OCI-LY7 (cell line): ENCODE measurements around the gene CRIP1. TPM values are rescaled to one million over a fixed set of nuclear protein-coding genes. Genes with fewer than 3 reads are reported as not detected.

ENCODE experiments used
- BruUV-seq: library from RNA; stranded (reverse); fragments of 400-500 nt; replicated peaks from 2 replicates; lab custom pipeline; 2021; lab: Mats Ljungman, UMichigan
- CTCF ChIA-PET: fragments of 300-600 bp; sonication (Branson Sonifier 250); formaldehyde crosslinking; loops from one replicate; lab custom pipeline; 2022; ENCODE audit warnings: antibody characterized with exemption; ENCODE audit not compliant: unreplicated experiment; lab: Charles Lee
- POLR2A ChIA-PET: fragments of 300-600 bp; sonication (Branson Sonifier 250); formaldehyde crosslinking; loops from one replicate; lab custom pipeline; 2022; ENCODE audit warnings: antibody characterized with exemption; lab: Charles Lee
- DNase-seq: peaks from one replicate; pipeline ENCODE4 v3.0.0-alpha.2; 2015; ENCODE audit warnings: low spot score
- H2AFZ ChIP-seq: fragments of 200-600 bp; sonication (generic), shearing (Covaris generic); 2 replicates; pipeline ENCODE4 v1.6.1; 2014; ENCODE audit warnings: mild to moderate bottlenecking, antibody characterized with exemption, low read length, moderate library complexity
- H3K27ac ChIP-seq: fragments of 200-600 bp; sonication (generic); 2 replicates; pipeline ENCODE4 v1.5.1; 2014; ENCODE audit warnings: mixed run types, low read depth, mild to moderate bottlenecking, moderate library complexity, low read length, inconsistent platforms; ENCODE audit not compliant: poor library complexity, severe bottlenecking
- H3K36me3 ChIP-seq: fragments of 200-600 bp; sonication (generic); 2 replicates; pipeline ENCODE4 v1.6.1; 2014; ENCODE audit warnings: mild to moderate bottlenecking, antibody characterized with exemption, low read length, moderate library complexity, mixed read lengths; ENCODE audit not compliant: insufficient read depth
- H3K4me1 ChIP-seq: fragments of 200-600 bp; sonication (generic); 2 replicates; pipeline ENCODE4 v1.5.1; 2014; ENCODE audit warnings: mild to moderate bottlenecking, low read length; ENCODE audit not compliant: insufficient read depth, poor library complexity, severe bottlenecking
- H3K4me2 ChIP-seq: fragments of 200-600 bp; sonication (generic); 2 replicates; pipeline ENCODE4 v1.6.1; 2014; ENCODE audit warnings: mild to moderate bottlenecking, low read length
- H3K4me3 ChIP-seq: fragments of 200-600 bp; sonication (generic); 2 replicates; pipeline ENCODE4 v1.5.1; 2014; ENCODE audit warnings: mild to moderate bottlenecking, low read depth, low read length; ENCODE audit not compliant: poor library complexity, severe bottlenecking
- H3K79me2 ChIP-seq: fragments of 200-600 bp; sonication (generic); 2 replicates; pipeline ENCODE4 v1.6.1; 2016; ENCODE audit warnings: low read depth, mild to moderate bottlenecking, low read length, moderate library complexity, mixed read lengths; ENCODE audit not compliant: insufficient read depth
- H3K9me2 ChIP-seq: fragments of 200-600 bp; sonication (generic); 2 replicates; pipeline ENCODE4 v1.6.1; 2016; ENCODE audit warnings: mild to moderate bottlenecking, low read length, mixed read lengths; ENCODE audit not compliant: insufficient read depth
- H3K9me3 ChIP-seq: fragments of 200-600 bp; sonication (generic); 2 replicates; pipeline ENCODE4 v1.6.1; 2014; ENCODE audit warnings: mild to moderate bottlenecking, mixed run types, low read length, mixed read lengths
- H4K20me1 ChIP-seq: fragments of 200-600 bp; sonication (generic); 2 replicates; pipeline ENCODE4 v1.6.1; 2014; ENCODE audit warnings: mild to moderate bottlenecking, antibody characterized with exemption, low read length, moderate library complexity, mixed read lengths; ENCODE audit not compliant: insufficient read depth
- CTCF ChIP-seq: fragments of 200-600 bp; sonication (generic); conservative IDR thresholded peaks from 2 replicates; pipeline ENCODE4 v1.5.1; 2014; ENCODE audit warnings: mild to moderate bottlenecking, antibody characterized with exemption, low read length, moderate library complexity, mixed read lengths
- EZH2phosphoT487 ChIP-seq: fragments of 200-600 bp; sonication (generic); IDR thresholded peaks from 2 replicates; pipeline ENCODE4 v1.6.1; 2018; ENCODE audit warnings: low read depth, borderline replicate concordance, mild to moderate bottlenecking, mixed run types, antibody characterized with exemption, low read length, moderate library complexity, mixed read lengths
- intact Hi-C: fragments of 100-400 bp; cut with micrococcal nuclease; formaldehyde crosslinking; loops from one replicate; pipeline ENCODE4 v1.10.0; 2022; ENCODE audit not compliant: unreplicated experiment
- total RNA-seq, 2 experiments: library from RNA; depleted of rRNA in 1 of 2; stranded (reverse); fragments of >200 nt in 1 of 2; shearing (Covaris generic) in 1 of 2; gene quantifications; 2 replicates each; pipeline ENCODE4 v1.2.3, GENCODE V29; 2014 to 2022

Gene CRIP1
- total RNA-seq, 2 experiments from 2014 or later: 4.6 TPM; not detected in 1

DNA sequence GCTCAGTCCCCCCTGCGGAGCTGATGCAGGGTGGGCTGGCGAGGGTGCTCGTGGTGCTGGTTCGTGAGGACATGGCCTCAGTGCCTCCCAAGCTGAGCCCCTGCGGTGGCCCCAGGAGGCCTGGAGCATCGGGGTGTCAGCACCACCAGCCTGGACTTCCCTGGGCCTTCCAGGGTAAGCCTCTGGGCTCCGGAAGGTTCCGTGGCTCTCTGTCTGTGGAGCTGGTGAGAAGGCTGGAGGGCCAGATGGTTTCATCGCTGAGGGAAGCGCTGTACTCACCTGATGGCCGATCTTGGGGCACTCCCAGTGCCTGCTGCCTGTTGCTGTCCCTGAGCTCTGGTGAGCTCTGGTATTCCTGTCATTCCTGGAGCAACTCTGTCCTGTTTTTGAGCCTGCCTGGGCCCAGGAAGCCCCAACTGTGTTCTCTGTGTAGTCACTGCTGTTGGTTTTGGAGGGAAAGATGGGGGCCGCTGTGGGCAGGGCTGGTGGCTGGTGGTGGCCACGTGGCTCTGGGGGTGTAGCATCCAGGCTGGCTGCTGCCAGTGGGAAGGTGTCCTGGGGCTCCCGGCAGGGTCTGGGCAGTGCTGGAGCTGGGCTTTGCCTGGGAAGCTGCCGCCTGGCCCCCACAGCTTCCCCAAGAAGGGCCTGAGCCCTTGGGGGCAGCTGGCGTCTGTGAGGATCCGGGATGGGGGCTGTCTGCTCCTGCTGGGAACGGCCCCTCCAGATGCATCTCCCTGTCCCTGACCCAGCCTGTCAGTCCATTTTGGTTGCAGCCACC, 48.8 kb upstream of the CRIP1 start:
- H4K20me1 ChIP-seq: 0 out of 2 replicates have a peak, but pooled peaks cover 6% of the 10 kb centered on the region
- TF ChIP-seq EZH2phosphoT487: no peak
- no peak for TF ChIP-seq CTCF
- no peak for DNase-seq

DNA sequence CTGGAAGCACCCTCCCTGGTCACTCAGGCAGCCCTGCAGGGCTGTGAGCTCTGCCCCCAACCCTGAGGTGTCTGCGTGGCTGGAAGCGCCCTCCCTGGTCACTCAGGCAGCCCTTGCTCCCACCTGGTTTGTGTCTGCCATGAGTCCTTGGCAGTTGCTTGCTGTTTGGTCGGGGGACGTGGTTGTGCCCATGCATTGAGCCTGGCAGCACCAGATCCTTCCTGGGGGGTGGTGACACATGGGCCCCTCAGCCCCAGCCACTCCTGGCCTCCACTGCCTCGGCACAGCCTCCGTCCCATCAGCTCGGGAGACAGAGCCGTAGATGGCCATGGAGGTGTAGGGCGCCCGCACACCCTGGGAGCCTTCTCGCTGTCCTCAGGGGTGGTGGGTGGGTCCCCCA, 47.5 kb upstream of the CRIP1 start:
- ChIA-PET CTCF (no interaction called here), POLR2A (no interaction called here)
- Histone ChIP-seq H3K4me1 (no peaks in the 10 kb centered on the region), H3K4me3 (no peak overlapping the region), H3K9me3 (peaks cover 15% of the 10 kb centered on the region), H3K36me3 (peaks cover 75% of the 10 kb centered on the region), H4K20me1 (0 out of 2 replicates have a peak, but pooled peaks cover 6% of the 10 kb centered on the region), H3K27ac (no peak overlapping the region), H3K4me2 (no peak overlapping the region), H3K9me2 (no peaks in the 10 kb centered on the region), H3K79me2 (peaks cover 45% of the 10 kb centered on the region), H2AFZ (no peak overlapping the region)
- BruUV-seq: no TSS peak
- DNase-seq: no peak
- intact Hi-C loops: no loop called here
- TF ChIP-seq CTCF: no peak
- no peak for TF ChIP-seq EZH2phosphoT487

More for the DNA sequence above, 48.8 kb upstream of the CRIP1 start:
- Histone ChIP-seq H3K4me2 (no peak overlapping the region), H3K4me3 (no peak overlapping the region), H3K36me3 (peaks cover 84% of the 10 kb centered on the region), H3K27ac (no peak overlapping the region), H3K9me3 (peaks cover 15% of the 10 kb centered on the region), H3K4me1 (no peaks in the 10 kb centered on the region), H3K79me2 (peaks cover 49% of the 10 kb centered on the region), H2AFZ (no peak overlapping the region), H3K9me2 (no peaks in the 10 kb centered on the region)
- no TSS peak for BruUV-seq
- CTCF ChIA-PET: no interaction called here
- intact Hi-C loops: no loop called here
- POLR2A ChIA-PET: no interaction called here
